Measurements from ENCODE around the gene APCDD1L.
"Not testable (repeated sequence)": the region's sequence is repeated elsewhere in the genome, so short reads cannot be mapped to it uniquely, and the experiment has no call there.

APCDD1L gene

DNA sequence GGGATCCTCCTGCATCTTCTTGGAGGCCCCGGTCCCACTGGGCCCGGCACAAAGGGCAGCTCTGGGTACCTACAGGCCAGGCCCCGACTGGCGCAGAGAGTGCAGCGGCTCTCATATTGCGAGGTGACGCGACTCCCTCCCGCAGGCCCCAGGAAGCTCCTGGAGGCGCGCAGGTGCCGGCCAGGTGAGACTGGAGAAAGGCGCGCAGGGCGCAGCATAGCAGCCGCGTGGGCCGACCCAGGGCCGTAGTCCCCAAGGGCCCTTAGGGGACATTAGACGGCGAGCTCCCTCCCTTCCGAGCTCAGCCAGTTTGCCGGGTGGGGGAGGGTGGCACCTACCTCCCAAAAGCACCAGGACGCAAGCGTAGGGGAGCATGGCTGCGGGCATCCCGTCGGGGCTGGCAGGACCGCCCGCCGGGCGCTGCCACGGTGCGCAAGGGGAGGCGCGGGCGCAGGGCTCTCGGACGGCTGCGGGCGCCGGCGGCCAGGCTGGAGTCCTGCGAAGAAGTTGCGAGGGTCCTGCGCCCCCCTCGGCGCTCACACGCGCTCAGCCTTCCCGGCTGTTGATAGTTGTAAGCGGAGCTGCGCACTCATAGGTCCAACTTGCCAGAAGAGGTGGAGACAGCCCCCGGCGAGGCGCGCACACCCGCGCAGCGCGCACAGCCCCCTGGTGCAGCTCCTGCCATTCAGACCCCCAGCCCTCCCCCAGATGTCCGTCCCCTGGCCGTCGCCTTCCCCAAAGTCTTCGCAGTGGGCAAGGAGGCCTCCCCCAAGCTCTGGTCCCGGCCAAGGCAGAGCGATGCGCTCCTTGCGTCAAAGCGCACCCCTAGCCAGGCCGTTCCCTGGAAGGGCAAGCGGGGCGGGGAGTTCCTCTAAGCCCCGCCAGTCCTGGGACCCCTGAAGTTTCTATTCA lies 622 bp downstream of the APCDD1L start:
- DNase-seq (ENCODE audit: low spot score), result no peak

DNA sequence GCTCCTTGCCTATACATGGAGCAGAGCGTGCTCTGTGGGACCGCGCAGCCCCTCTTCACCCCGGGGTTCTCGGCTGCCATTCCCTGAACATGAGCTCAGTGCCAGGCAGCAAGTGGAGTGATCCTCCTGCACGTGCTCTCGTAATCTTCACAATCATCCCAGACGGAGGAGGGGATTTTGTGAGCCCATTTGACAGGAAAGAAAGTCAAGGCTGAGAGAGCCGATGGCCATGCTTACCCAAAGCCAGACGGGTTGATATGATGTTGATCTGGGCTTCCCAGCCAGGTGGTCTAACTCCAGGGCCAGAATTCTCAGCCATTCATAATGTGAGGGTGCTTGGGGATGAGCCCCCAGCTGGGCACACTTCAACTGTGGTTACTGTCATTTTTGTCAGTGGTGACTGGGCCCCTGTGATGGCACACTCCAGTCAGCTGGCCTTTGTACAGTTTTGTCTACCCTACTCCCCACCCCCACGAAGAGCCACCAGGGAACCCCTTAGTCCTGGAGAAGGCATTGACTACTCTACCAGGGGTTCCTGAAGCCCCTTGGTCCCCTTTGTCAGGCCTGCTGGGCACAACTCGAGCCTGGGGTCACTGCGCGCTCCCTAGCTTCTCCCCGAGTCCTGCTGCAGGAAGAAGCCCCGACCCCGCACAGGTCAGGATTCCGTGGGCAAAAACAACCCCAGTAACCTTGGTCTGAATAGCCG lies 1.5 kb downstream of the APCDD1L start:
- no peak for DNase-seq (ENCODE audit: low spot score)

DNA sequence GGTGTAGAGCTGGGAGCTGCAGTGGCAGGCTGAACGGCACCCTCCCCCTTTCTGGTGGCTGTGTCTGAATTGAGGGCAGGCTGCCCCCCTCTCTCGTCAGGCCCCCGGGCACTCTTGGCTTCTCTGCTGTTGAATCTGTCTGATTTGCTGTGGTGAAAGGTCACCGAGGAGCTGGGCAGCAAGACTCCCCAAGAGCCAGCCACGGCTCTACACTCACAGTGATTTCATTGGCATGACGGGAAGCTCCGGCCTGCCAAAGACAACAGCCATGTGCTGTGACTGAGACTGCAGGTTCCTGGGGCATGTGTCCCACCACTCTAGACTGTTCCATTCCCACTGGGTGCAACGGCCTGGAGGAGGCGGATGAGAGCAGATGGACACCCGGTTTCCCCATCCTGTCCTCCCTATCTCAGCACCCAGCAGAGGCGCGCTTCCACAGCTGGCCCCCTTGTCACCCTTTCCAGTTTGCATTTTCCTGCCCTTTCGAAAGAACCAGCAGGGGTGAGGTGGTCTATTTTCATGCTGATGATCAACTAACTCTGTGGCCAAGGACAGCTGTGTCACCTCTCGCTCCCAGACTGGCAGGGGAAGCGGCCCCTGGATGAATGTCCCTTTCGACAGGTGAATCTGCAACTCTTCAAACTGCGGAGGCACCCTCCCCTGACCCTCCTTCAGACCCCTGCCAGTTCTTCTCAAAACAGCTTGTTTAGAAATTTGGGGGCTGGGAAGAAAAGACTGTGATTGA lies 2.2 kb downstream of the APCDD1L start:
- DNase-seq (ENCODE audit: low spot score), result no peak

DNA sequence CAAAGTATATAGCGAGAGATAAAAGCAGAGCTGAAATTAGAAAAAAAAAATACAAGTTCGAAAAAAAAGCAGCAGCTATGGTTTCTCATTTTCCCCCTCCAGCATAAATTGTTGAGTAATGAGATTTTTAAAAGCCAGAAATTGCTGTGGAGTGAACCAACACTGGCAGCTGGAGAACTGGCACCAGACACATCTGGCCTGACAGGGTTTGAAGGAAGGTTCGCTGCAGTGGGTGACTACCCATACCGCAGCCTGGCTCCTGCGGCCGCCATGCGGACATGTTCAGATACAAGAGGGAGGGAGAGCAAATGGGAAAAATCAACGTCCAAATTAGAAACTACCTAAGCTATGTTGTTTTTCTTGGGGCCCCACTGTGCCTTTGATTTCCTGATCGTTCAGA lies 3.3 kb downstream of the APCDD1L start:
- DNase-seq (ENCODE audit: low spot score), result no peak

DNA sequence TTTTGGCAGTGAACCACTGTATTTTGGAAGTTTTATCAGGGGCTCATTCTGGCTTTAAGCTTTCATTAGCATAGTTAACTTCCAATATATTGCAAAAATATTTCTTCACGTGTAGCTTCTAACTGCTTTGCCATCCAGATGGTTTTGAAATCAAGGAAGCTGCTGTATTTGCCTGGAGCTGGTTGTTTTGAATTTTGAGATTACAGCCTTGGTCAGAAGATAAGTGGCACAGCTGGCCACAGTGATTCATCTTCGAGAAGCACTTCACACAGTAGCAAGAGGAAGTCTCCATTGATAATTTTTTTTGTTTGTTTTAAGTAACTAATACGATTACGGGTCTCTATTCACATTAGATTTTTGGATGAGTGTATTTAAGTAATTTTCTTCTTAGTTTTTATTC lies 3.8 kb downstream of the APCDD1L start:
- no peak for DNase-seq (ENCODE audit: low spot score)

DNA sequence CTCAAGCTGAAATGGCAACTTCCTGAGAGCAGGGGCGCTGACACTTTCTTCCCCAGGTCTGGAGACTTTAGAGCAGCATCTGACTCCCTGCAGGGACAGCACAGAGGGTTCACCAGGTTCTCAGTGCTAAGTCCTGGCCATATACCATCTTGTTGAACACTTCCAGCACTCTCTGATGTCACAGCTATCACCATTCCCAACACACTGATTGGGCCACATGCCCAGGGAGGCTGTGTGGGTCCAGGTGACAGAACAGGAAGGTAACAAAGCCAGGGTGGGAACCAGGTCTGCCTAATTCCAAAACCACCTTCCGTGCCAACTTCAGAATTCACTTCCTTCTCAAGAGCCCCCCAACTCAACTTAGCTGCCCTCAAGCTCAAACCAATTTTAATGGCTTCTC lies 4.3 kb downstream of the APCDD1L start:
- no peak for DNase-seq (ENCODE audit: low spot score)

DNA sequence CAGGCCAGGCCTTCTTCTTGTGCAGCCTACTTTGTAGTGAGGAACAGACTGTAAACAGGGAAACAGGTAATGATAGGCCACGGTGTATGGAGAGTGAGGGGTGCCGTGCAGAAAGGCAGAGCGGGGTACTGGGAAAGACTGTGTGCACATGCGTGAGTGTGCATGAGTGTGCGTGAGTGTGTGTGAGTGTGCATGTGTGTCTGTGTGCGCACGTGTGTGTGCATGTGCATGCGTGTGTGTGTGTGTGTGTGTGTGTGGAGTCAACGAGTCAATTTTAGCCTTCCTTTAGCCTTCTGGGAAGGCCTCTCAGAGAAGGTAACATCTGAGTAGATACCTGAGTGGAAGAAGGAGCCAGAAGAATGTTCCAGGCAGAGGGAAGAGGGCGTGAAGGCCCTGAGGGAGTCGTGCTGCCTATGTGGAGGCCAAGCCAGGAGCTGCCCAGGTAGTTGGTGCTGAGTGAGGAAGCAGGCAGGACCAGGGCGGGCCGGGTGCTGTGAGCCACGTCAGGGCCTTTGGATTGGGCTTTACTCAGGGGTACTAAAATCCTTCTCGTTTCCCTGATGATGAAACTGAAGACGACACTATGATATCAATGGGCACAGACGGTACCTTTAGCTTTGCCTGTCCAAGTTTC lies 6.3 kb downstream of the APCDD1L start:
- no peak for DNase-seq (ENCODE audit: low spot score)

DNA sequence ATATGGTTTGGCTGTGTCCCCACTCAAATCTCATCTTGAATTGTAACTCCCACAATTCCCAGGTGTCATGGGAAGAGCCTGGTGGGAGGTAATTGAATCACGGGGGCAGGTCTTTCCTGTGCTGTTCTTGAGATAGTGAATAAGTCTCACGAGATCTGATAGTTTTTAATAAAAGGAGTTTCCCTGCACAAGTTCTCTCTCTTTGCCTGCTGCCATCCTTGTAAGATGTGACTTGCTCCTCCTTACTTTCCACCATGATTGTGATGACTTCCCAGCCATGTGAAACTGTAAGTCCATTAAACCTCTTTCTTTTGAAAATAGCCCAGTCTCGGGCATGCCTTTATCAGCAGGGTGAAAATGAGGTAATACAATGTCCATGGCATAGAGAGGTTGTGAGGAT lies 8.2 kb downstream of the APCDD1L start:
- not testable (repeated sequence) for DNase-seq (ENCODE audit: low spot score)

DNA sequence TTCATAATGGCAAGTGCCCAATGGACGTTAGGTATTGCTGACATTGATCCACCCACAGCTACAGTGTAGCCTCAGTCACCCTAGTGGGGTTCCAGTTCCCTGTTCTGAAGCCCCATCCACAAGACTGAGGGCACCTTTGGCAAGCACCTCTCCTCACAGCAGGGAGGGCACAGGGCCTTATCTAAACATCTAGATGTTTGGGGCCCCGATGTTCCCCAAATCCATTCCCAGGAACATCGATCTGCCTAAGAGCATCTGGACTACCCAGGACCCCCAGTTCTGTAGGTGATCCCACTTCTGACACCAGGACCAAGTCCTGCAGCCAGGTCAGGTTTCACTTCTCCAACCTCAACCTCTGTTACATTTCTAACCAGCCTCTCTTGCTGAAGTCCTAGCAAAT lies 10.6 kb downstream of the APCDD1L start:
- DNase-seq (ENCODE audit: low spot score), result no peak

DNA sequence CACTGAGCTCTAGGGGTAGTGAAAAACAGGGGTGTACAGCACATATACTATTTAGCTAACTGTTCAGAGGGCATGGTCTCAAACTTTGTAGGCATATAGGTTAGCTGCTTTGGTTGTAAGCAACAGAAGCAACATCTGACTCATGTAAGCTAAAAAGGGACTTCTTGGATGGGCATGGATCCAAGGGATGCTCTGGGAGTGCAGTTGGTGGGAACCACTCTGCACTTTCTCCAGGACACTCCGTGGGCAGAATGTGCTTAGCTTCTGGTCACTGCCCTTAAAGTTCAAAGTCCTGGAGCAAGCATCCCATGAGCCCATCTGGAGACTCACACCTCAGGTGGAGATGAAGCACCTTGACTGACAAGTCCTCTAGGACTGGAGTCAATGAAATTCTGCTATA lies 11.5 kb downstream of the APCDD1L start:
- DNase-seq (ENCODE audit: low spot score), result no peak

DNA sequence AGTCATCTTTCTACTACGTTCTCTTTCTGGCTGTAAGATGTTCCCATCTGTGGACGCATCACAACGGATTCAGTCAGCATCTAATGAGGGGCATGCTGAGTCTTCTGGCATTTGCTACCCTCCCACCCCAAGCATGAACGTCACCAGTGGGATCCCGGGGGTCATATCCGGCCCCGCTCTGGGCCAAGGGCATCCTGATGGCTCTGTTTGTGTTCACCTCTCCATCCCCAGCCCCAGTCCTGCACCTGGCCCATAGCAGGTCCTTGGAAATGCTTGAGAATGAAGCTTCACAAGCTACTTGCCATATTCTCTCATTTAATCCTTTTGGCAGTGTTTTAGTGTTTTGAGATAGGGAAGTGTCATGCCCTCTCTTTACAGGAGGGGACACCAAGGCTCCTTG lies 14.9 kb downstream of the APCDD1L start:
- DNase-seq (ENCODE audit: low spot score), result no peak

DNA sequence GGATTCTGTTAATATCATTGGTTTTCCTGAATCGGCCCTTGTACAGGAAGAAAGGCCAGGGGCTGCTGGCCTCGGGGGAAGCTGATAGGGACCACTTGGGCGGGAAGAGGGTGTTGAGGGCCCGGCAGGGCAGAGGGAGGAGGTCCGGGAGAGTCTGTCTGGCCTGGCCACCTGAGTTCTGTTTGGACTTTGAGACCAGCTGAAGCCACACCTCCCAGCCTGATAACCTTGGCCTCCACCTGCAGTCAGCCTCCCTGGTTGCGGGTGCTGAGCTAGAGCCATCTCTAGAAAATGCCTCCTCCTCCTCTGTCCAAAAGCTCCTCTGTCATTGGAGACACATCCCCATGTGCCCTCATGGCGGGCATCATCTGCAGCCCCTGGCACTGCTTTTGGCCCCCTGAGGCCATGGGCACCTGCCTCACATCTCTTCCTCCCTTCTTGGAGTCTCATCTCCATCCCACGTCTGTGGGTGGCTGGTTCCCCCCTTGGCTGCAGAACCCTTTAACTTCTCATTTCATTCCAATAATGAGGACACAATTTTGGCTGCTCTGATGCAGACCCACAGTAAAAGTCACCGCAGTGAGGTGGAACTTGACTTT lies 16.6 kb downstream of the APCDD1L start:
- DNase-seq (ENCODE audit: low spot score), result no peak

DNA sequence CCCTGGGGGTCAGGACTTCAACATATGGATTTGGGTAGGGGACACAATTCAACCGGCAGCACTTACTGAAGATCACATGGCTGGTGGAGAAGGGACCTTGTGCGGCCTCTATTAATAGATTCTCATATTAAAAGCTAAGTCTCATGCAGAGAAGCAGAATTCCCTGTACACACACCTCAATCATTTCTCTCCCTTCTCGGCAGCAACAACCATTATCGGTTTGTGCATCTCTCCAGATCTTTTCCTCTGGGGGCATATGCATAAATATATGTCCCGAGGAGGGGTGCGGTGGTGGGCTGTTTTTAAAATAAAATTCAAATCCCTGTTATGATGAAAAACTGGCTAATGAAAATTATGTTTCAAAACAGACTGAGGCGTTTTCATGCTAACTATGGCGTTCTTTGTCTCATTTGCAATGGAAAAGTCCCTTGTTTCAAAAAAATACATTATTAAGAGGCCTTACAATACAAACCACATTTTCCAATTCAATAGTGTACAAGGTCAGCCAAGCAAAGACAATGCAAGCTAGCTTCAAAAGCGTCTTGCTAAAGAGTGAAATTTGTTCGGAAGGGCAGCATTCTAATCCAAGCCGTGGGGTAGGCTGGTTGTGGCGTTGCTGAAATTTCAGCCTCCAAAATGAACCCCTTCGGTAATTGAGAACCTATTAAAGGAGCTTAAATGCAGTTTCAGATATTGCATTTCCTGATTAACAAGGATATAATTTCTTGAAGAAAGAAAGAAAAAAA lies 17.3 kb downstream of the APCDD1L start:
- DNase-seq (ENCODE audit: low spot score), result no peak

DNA sequence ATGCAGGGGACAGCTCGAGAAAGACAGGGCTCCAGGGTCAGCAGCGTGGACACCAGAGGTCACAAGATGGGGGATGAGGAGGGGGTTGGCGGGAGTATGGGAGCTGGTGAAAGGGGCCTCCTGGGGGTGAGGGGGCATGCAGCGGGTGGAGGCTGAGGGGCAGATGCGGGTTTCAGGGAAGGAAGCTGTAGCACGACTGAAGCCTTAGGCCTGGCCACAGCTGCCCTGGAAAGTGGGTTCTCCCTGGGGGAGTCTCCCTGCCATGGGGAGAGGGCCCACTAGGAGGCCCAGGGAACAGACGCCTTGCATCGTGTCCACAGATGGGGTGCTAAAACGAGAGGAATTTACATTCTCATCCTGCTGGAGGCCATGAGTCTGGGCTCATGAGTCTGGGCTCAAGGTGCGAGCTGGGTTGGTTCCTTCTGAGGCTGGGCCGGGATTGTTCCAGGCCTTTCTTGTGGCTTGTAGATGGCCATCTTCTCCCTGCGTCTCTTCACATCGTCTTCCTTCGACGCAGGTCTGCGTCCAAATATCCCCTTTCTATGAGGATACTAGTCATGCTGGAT lies 18.0 kb downstream of the APCDD1L start:
- DNase-seq (ENCODE audit: low spot score), result no peak

DNA sequence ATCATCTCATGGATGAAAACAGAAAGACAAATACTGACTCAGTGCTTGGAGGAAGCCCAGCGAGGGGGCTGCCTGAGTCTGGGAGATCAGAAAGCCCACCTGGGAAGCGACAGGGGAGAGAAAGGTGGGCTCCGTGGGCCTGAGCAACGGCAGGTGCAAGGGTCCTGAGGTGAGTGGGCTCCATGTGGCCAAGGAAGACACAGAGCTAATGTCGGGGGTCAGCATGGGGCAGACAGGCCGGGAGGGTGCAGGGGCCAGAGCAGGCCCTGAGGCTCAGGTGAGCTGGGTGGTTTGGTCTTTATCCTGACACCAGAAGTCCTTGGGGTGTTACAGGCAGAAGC lies 18.8 kb downstream of the APCDD1L start:
- DNase-seq (ENCODE audit: low spot score), result no peak

DNA sequence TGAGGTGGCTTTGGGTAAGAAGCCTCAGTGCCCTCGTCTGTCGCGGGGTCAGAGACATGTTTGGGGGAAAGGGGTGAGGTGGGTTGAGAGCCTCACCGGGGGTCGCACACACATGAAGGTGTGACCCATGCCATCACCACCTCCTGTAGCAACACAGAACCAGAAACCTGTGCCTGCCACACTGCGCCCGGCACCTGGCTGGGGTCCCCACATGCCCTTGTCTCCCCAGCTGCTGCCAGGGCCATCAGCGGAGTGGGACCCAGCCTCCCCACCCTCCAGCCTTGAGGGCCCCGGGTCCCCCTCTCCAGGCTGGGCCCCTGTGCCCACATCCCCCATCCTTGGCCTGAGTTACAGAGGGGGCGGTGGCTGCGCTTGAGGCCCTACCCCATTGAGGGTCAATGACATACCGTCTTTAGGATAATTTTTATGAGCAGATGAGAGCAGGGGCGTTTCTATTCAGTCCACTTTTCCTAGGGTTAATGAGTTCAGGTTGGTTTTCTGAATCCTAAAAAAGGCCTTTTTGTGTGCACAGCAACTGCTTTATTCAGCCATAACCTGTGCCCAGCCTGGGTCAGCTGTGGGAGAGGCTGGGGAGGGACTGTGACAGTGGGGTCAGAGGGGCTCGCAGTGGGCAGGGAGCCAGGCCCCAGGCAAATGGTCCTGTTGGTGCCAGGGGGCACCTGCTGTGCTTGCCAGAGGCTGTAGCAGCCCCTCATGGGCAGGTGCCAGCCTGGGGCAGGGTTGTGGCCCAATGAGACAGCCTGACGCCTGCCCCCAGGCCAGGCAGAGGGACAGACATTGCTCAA lies 19.4 kb downstream of the APCDD1L start:
- DNase-seq (ENCODE audit: low spot score), result no peak

DNA sequence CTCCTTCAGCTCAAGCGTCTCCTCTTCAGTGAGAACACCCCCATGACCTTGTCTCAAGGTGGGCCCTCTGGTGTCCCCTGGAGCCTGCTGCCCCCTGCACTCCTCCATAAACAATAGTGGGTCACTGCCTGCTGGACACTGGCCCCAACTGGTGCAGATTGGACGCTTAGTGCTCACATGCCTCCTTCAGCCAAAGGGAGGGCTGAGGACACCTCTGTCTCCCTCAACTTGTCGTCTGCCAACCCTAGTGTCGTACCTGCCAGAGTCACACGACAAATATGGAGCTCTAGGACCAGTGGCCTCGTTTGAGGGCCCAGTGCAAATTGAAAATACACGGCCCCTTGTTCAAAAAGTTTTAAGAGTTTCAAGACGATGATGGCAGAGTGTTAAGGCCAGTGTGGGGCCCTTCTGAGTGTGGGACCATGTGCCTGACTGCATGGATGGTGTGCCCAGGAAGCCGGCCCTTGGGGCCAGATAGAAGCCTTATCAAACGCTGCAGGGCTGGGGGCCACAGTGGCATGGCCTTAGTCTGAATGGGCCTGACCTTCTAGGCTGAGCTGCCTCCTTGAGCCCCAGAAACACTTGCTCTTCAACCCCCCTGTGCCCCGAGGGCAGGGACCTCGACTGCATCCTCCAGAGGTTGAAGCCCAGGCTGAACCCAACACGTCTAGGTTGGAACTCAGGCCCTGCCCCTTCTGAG lies 20.1 kb downstream of the APCDD1L start:
- no peak for DNase-seq (ENCODE audit: low spot score)

DNA sequence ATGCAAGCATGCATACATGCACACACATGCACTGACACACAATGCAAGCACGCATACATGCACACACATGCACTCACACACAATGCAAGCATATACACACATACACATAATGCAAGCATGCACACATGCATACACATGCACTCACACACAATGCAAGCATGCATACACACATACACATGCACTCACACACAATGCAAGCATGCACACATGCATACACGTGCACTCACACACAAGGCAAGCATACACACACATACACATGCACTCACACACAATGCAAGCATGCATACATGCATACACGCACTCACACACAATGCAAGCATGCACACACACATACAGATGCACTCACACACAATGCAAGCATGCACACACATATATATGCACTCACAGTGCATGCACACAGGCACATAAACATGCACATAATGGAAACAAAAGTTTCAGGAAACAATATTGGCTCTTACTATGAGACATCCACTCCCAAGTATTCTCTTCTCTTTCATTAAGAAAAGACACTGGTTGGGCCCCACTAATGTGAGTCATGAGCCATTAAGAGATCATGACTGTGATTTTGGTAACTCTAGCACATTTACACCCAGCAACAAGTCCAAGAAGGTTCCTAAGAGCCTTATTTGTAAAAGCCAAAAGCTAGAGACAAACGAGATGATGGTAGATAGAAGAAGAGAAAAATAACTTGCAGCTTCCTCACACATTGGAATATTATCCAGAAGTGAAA lies 22.2 kb downstream of the APCDD1L start:
- DNase-seq (ENCODE audit: low spot score), result no peak

Measured in HuH-7.5 (cell line).